Suprapubic skin (tissue), 4 donors: ENCODE data around the gene SMIM11. TPM values are rescaled to one million over a fixed set of nuclear protein-coding genes. Genes with fewer than 3 reads are reported as not detected.

Experiments used
- DNase-seq, 2 donors: peaks; one replicate each; pipeline ENCODE4 v3.0.0-alpha.2; 2019; ENCODE audit warnings: low spot score in 2 of 2
- H3K27ac ChIP-seq: fragments of 200-600 bp; sonication (generic); one replicate; pipeline ENCODE4 v1.5.1; 2019
- H3K27me3 ChIP-seq: fragments of 200-600 bp; sonication (generic); one replicate; pipeline ENCODE4 v1.5.1; 2019
- H3K36me3 ChIP-seq: fragments of 200-600 bp; sonication (generic); one replicate; pipeline ENCODE4 v1.5.1; 2019
- H3K4me1 ChIP-seq: fragments of 200-600 bp; sonication (generic); one replicate; pipeline ENCODE4 v1.5.1; 2019
- H3K4me3 ChIP-seq: fragments of 200-600 bp; sonication (generic); one replicate; pipeline ENCODE4 v1.5.1; 2019; ENCODE audit warnings: mild to moderate bottlenecking
- H3K9me3 ChIP-seq: fragments of 200-600 bp; sonication (generic); one replicate; pipeline ENCODE4 v1.5.1; 2019
- CTCF ChIP-seq, 2 donors: fragments of 200-600 bp in 1 of 2; fragments of 450-650 bp in 1 of 2; sonication (generic) in 1 of 2; IDR thresholded peaks; one replicate each; pipeline ENCODE4 v1.5.1; 2016 to 2019; ENCODE audit warnings: antibody characterized with exemption in 2 of 2, mild to moderate bottlenecking in 1 of 2, moderate library complexity in 1 of 2
- EP300 ChIP-seq: sonication (generic); formaldehyde crosslinking; IDR thresholded peaks from one replicate; pipeline ENCODE4 v1.6.1; 2017; ENCODE audit warnings: antibody characterized with exemption
- POLR2A ChIP-seq, 2 donors: fragments of 450-650 bp; IDR thresholded peaks; one replicate each; pipeline ENCODE4 v1.6.1; 2017; ENCODE audit warnings: antibody characterized with exemption in 2 of 2, mild to moderate bottlenecking in 2 of 2, moderate library complexity in 2 of 2
- POLR2AphosphoS5 ChIP-seq, 3 donors: sonication (generic); formaldehyde crosslinking; IDR thresholded peaks; one replicate each; pipeline ENCODE4 v1.6.1; 2017; ENCODE audit warnings: antibody characterized with exemption in 3 of 3
- WGBS: methylation state at CpG from one replicate; pipeline ENCODE4 v1.1.5; 2018; 5-methylcytosine and 5-hydroxymethylcytosine counted together
- total RNA-seq, 4 donors: library from RNA; depleted of rRNA; stranded (reverse); fragments of >200 nt; gene quantifications; one replicate each; pipeline ENCODE4 v1.1.0, GENCODE V29; 2016

The SMIM11 gene
- total RNA-seq, 4 donors from 2014 or later: 2.5 to 24.3 (median 5.1) TPM

GRCh38 chr21:34354836-34355235, 20.5 kb upstream of the SMIM11 start:
- peak in 1 of 2 donors; percentile 54 for DNase-seq
- Histone ChIP-seq H3K36me3 (no peaks in the 10 kb centered on the region), H3K27ac (no peak overlapping the region), H3K27me3 (peaks cover 8% of the 10 kb centered on the region), H3K4me1 (peaks cover 2% of the 10 kb centered on the region), H3K4me3 (no peak overlapping the region), H3K9me3 (no peaks in the 10 kb centered on the region)
- WGBS: 83% methylated on average over 4 of the region's 4 CpGs
- TF ChIP-seq CTCF (IDR thresholded peaks at IDR 0.05): no peak
- TF ChIP-seq POLR2AphosphoS5 (IDR thresholded peaks at IDR 0.05): no peak
- TF ChIP-seq EP300: no peak
- TF ChIP-seq POLR2A (IDR thresholded peaks at IDR 0.05): no peak

DNA sequence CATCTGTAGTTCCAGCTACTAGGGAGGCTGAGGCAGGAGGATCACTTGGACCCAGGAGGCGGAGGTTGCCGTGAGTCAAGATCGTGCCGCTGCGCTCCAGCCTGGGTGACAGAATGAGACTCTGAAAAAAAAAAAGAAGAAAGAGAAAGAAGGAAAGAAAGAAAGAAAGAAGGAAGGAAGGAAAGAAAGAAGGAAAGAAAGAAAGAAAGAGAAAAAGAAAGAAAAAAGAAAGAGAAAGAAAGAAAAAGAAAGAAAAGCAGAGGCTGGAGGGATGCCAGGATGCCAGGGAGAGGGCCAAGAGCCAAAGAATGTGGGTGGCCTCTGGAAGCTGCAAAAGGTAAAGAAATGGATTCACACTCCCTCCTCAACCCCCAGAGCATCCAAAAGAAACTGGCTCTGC, 19.7 kb upstream of the SMIM11 start:
- Histone ChIP-seq H3K4me3 (no peak overlapping the region), H3K36me3 (no peaks in the 10 kb centered on the region), H3K4me1 (peaks cover 2% of the 10 kb centered on the region), H3K27me3 (peaks cover 10% of the 10 kb centered on the region), H3K27ac (no peak overlapping the region), H3K9me3 (no peaks in the 10 kb centered on the region)
- 96% methylated on average over 5 of the region's 5 CpGs for WGBS
- TF ChIP-seq EP300 (no peak), POLR2A (IDR thresholded peaks at IDR 0.05) (no peak), CTCF (IDR thresholded peaks at IDR 0.05) (no peak), POLR2AphosphoS5 (IDR thresholded peaks at IDR 0.05) (no peak)
- peak in 1 of 2 donors; percentile 7 for DNase-seq

DNA sequence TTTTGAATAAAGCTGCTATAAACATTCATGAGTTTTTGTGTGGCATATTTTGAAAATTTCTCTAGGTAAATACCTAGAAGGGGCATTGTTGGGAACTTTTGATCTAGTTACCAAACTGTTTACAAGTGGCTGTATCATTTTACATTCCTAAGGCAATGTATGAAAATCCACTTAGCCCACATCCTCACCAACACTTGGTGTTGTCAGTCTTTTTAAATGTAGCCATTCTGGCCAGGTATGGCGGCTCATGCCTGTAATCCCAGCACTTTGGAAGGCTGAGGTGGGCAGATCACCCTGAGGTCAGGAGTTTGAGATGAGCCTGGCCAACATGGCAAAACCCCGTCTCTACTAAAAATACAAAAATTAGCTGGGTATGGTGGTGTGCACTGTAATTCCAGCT, 17.4 kb upstream of the SMIM11 start:
- peaks cover 5% of the 10 kb centered on the region for H3K4me1 ChIP-seq
- peaks cover 12% of the 10 kb centered on the region for H3K27me3 ChIP-seq
- H3K27ac ChIP-seq: no peak overlapping the region
- H3K36me3 ChIP-seq: no peaks in the 10 kb centered on the region
- TF ChIP-seq EP300 (no peak), POLR2A (IDR thresholded peaks at IDR 0.05) (no peak), CTCF (IDR thresholded peaks at IDR 0.05) (no peak), POLR2AphosphoS5 (IDR thresholded peaks at IDR 0.05) (no peak)
- H3K4me3 ChIP-seq: no peak overlapping the region
- H3K9me3 ChIP-seq: no peaks in the 10 kb centered on the region
- peak in 1 of 2 donors; percentile 4 for DNase-seq
- WGBS: 87% methylated on average over 2 of the region's 2 CpGs

DNA sequence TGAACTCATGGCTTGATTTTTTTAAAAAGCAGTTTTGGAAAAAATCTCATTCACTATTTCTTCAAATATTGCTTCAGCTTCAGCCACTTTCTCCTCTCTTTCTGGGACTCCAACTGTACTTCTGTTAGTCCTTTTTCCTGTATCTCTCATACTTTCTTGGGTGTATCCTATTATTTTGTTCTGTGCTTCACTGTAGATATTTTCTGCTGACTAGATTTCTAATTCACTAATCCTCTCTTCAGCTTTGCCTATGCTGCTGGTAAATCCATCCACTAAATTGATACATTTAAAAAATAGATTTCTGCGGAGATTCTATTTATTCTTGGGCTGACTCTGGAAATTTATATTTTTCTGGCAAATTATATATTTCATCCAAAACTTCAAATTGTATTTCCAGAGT, 16.4 kb upstream of the SMIM11 start:
- no peaks in the 10 kb centered on the region for H3K9me3 ChIP-seq
- no peak for TF ChIP-seq CTCF (IDR thresholded peaks at IDR 0.05)
- TF ChIP-seq POLR2AphosphoS5 (IDR thresholded peaks at IDR 0.05): no peak
- no peak for TF ChIP-seq POLR2A (IDR thresholded peaks at IDR 0.05)
- no peak for TF ChIP-seq EP300
- no peak overlapping the region for H3K27ac ChIP-seq
- DNase-seq: no peak
- 94% methylated on average over 1 of the region's 1 CpG for WGBS
- H3K4me1 ChIP-seq: peaks cover 5% of the 10 kb centered on the region
- H3K36me3 ChIP-seq: no peaks in the 10 kb centered on the region
- H3K27me3 ChIP-seq: peaks cover 12% of the 10 kb centered on the region
- H3K4me3 ChIP-seq: no peak overlapping the region

DNA sequence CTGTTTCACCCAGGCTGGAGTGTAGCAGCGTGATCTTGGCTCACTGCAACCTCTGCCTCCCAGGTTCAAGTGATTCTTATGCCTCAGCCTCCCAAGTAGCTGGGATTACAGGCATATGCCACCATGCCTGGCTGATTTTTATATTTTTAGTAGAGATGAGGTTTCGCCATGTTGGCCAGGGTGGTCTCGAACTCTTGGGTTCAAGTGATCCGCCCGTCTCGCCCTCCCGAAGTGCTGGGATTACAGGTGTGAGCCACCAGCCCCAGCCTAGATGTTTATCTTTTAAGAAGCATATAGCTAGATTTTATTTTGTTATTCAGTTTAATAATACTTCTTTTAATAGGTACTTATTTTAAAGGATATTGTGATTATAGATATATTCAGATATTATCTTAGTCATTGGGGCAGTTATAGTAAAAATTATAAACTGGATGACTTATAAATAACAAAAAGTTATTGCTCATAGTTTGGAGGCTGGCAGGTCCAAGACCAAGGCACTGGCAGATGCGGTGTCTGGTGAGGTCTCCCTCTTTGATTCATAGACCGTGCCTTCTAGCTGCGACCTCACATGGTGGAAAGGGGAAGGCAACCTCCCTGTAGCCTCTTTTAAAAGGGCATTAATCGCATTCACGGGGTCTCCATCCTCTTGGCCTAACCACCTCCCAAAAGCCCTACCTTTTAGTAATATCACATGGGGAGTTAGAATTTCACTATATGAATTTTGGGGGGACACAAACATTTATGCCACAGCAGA, 14.6 kb upstream of the SMIM11 start:
- Histone ChIP-seq H3K27me3 (peaks cover 12% of the 10 kb centered on the region), H3K27ac (no peak overlapping the region), H3K4me3 (no peak overlapping the region), H3K36me3 (no peaks in the 10 kb centered on the region), H3K9me3 (no peaks in the 10 kb centered on the region), H3K4me1 (peaks cover 5% of the 10 kb centered on the region)
- 85% methylated on average over 12 of the region's 12 CpGs for WGBS
- TF ChIP-seq CTCF (IDR thresholded peaks at IDR 0.05) (no peak), EP300 (no peak), POLR2AphosphoS5 (IDR thresholded peaks at IDR 0.05) (no peak), POLR2A (IDR thresholded peaks at IDR 0.05) (no peak)
- DNase-seq: peak in 1 of 2 donors; percentile 47
